Smooth muscle cell (in vitro differentiated cells): ENCODE data around the gene ROR1. TPM values are rescaled to one million over a fixed set of nuclear protein-coding genes. Genes with fewer than 3 reads are reported as not detected.
A peak's percentile ranks its signal among the peaks of the same experiment; 100 is the strongest.

Experiments
- DNase-seq: peaks from one replicate; lab custom pipeline; 2025; ENCODE audit not compliant: unreplicated experiment; lab: John Stamatoyannopoulos, UW
- H2AFZ ChIP-seq: fragments of 200-600 bp; sonication (generic); 2 replicates; pipeline ENCODE4 v1.6.0; 2016; ENCODE audit warnings: antibody characterized with exemption, low read depth, mild to moderate bottlenecking
- H3F3A ChIP-seq: fragments of 200-600 bp; sonication (generic); 2 replicates; pipeline ENCODE4 v1.6.0; 2017; ENCODE audit warnings: antibody characterized with exemption, low read depth
- H3K27ac ChIP-seq: fragments of 200-600 bp; sonication (generic); 2 replicates; pipeline ENCODE4 v1.5.1; 2016; ENCODE audit warnings: low read depth, mild to moderate bottlenecking
- H3K27me3 ChIP-seq: fragments of 200-600 bp; sonication (generic); 2 replicates; pipeline ENCODE4 v1.6.1; 2016; ENCODE audit warnings: low read depth, mild to moderate bottlenecking
- H3K36me3 ChIP-seq: fragments of 200-600 bp; sonication (generic); 2 replicates; pipeline ENCODE4 v1.5.1; 2016; ENCODE audit warnings: low read depth
- H3K4me1 ChIP-seq: fragments of 200-600 bp; sonication (generic); 2 replicates; pipeline ENCODE4 v1.5.1; 2016; ENCODE audit warnings: low read depth
- H3K4me2 ChIP-seq: fragments of 200-600 bp; sonication (generic); 2 replicates; pipeline ENCODE4 v1.6.0; 2016; ENCODE audit warnings: mild to moderate bottlenecking
- H3K4me3 ChIP-seq: fragments of 200-600 bp; sonication (generic); 2 replicates; pipeline ENCODE4 v1.5.1; 2016; ENCODE audit warnings: mild to moderate bottlenecking
- H3K79me2 ChIP-seq: fragments of 200-600 bp; sonication (generic); 2 replicates; pipeline ENCODE4 v1.6.0; 2016; ENCODE audit warnings: low read depth, mild to moderate bottlenecking
- H3K9ac ChIP-seq: fragments of 200-600 bp; sonication (generic); 2 replicates; pipeline ENCODE4 v1.6.0; 2016; ENCODE audit warnings: low read depth
- H3K9me3 ChIP-seq: fragments of 200-600 bp; sonication (generic); replicated peaks from 2 replicates; pipeline ENCODE4 v1.5.1; 2016; ENCODE audit warnings: low read depth
- H4K20me1 ChIP-seq: fragments of 200-600 bp; sonication (generic); 2 replicates; pipeline ENCODE4 v1.6.0; 2016; ENCODE audit warnings: low read depth
- CTCF ChIP-seq: fragments of 200-600 bp; sonication (generic); IDR thresholded peaks from 2 replicates; pipeline ENCODE4 v1.5.1; 2017; ENCODE audit warnings: borderline replicate concordance, mild to moderate bottlenecking, antibody characterized with exemption; ENCODE audit not compliant: insufficient read depth, poor library complexity, severe bottlenecking
- WGBS: methylation state at CpG from one replicate; pipeline ENCODE4 v1.1.7; 2016; ENCODE audit warnings: low lambda C conversion rate; 5-methylcytosine and 5-hydroxymethylcytosine counted together
- polyA plus RNA-seq: library from polyadenylated mRNA; unstranded; fragments of >200 nt; fragmentation: Nextera tagmentation; extraction: Ambion mirVana; gene quantifications from 2 replicates; pipeline ENCODE4 v1.2.1, GENCODE V29; 2016
- total RNA-seq: library from RNA; depleted of rRNA; stranded (reverse); fragments of >200 nt; gene quantifications from 2 replicates; pipeline ENCODE4 v1.2.3, GENCODE V29; 2014

ROR1 gene
- total and polyA plus RNA-seq, 2 experiments from 2014 or later: 3.3 to 7.2 TPM

DNA sequence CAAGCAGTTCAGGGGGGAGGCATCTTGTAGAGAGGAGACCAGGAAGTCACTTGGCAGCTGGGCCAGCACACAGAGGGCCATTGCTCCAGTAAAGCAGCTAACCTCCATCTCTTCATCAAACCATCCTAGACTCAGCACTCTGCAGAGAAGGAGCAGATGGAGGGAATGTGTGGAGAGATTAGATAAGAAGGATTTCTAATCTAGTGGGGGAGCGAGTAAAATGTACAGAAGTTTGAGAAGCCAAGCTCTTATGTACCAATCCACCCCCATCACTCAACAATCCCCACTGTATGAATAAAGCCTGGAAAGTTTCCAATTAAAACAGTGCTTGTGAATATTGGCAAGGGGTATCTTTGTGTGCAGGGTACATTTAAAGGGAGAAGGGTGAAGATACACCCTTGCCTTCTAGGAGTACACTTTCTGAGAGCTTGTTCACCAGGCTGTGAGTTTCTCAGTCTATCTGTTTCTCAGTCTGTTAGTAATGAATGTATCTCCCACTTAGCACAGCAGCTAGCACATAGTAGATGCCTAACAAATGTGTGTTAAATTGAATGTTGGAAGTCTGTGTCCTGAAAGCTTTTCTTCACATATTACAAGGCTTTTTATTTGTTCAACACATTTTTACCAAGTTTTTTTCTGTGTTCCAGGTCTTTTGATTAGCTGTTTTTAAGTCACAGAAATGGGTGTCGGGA, 286.9 kb downstream of the ROR1 start:
- Histone ChIP-seq H2AFZ (no peak overlapping the region), H3K9ac (no peak overlapping the region), H3K27me3 (no peaks in the 10 kb centered on the region), H3K4me2 (no peak overlapping the region), H4K20me1 (no peaks in the 10 kb centered on the region), H3K27ac (no peak overlapping the region), H3K36me3 (no peaks in the 10 kb centered on the region), H3K9me3 (no peaks in the 10 kb centered on the region), H3K4me1 (peaks cover 8% of the 10 kb centered on the region), H3K4me3 (no peak overlapping the region), H3F3A (no peaks in the 10 kb centered on the region), H3K79me2 (no peaks in the 10 kb centered on the region)
- no peak for DNase-seq
- WGBS: 60% methylated on average over 2 of the region's 2 CpGs
- no peak for TF ChIP-seq CTCF

GRCh38 chr1:64061430-64062104, 287.8 kb downstream of the ROR1 start:
- Histone ChIP-seq H3F3A (no peaks in the 10 kb centered on the region), H3K9ac (no peak overlapping the region), H3K79me2 (no peaks in the 10 kb centered on the region), H4K20me1 (no peaks in the 10 kb centered on the region), H2AFZ (no peak overlapping the region), H3K4me1 (peaks cover 8% of the 10 kb centered on the region), H3K4me3 (no peak overlapping the region), H3K9me3 (no peaks in the 10 kb centered on the region), H3K27me3 (no peaks in the 10 kb centered on the region), H3K27ac (no peak overlapping the region), H3K4me2 (no peak overlapping the region), H3K36me3 (no peaks in the 10 kb centered on the region)
- TF ChIP-seq CTCF: no peak
- DNase-seq: no peak
- 91% methylated on average over 2 of the region's 2 CpGs for WGBS

DNA sequence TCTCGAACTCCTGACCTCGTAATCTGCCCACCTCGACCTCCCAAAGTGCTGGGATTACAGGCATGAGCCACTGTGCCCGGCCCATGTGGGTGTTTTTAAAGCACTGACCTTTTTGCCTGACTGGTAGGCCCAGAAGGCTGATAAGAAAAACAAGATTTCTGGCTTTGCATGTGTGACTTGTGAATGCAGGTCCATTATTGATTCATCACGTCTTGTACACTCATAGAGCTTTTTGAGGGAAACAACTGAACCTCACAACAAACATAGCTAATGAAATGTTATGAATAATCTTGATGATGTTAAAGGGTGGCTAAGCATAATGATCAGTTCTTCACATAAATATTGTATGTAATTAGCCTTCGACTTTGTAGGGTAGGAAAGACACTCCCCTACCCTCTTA, 288.7 kb downstream of the ROR1 start:
- Histone ChIP-seq H3K79me2 (no peaks in the 10 kb centered on the region), H3K36me3 (no peaks in the 10 kb centered on the region), H3F3A (no peaks in the 10 kb centered on the region), H4K20me1 (no peaks in the 10 kb centered on the region), H2AFZ (no peak overlapping the region), H3K4me3 (no peak overlapping the region), H3K4me2 (no peak overlapping the region), H3K4me1 (peaks cover 8% of the 10 kb centered on the region), H3K27ac (peak overlapping the region; percentile 7), H3K27me3 (no peaks in the 10 kb centered on the region), H3K9ac (no peak overlapping the region), H3K9me3 (no peaks in the 10 kb centered on the region)
- TF ChIP-seq CTCF: no peak
- no peak for DNase-seq
- WGBS: 79% methylated on average over 6 of the region's 6 CpGs
